ENCODE measurements around the gene MRFAP1L1.

Gene MRFAP1L1

DNA sequence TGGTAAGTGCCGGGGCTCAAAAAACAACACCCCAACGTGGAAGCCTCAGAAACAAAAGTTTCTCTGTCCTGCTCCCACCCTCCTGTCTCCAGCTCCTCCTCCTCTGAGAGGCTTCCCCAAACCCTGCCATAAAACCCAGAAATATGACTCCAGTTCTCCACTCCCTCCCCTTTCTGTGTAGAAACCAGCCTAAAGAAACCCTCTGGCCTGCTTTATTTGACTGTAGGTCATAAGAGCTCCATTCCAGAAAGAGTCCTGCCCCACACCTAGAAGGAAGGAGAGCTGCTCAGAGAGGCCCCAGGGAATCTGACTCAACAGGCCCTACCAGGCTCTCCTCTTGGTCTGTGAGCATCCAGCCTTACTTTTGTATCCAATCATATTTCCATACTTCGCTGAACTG is 16.9 kb downstream of the MRFAP1L1 start:
- no peak for DNase-seq (ENCODE audit: low spot score)
- TF ChIP-seq, protein P1, sequence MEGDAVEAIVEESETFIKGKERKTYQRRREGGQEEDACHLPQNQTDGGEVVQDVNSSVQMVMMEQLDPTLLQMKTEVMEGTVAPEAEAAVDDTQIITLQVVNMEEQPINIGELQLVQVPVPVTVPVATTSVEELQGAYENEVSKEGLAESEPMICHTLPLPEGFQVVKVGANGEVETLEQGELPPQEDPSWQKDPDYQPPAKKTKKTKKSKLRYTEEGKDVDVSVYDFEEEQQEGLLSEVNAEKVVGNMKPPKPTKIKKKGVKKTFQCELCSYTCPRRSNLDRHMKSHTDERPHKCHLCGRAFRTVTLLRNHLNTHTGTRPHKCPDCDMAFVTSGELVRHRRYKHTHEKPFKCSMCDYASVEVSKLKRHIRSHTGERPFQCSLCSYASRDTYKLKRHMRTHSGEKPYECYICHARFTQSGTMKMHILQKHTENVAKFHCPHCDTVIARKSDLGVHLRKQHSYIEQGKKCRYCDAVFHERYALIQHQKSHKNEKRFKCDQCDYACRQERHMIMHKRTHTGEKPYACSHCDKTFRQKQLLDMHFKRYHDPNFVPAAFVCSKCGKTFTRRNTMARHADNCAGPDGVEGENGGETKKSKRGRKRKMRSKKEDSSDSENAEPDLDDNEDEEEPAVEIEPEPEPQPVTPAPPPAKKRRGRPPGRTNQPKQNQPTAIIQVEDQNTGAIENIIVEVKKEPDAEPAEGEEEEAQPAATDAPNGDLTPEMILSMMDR (conservative IDR thresholded peaks at IDR 0.05; ENCODE audit: low read depth): no peak
- peak overlapping the region; percentile 30 for H3K27ac ChIP-seq
- ChIA-PET POLR2A (ENCODE audit: low non-redundant PET) (no interaction called here), CTCF (interaction anchor here (0.7 kb wide), 1 partner anchor 22 kb away, joined by 4 read pairs; no protein-coding TSS in a partner anchor)

DNA sequence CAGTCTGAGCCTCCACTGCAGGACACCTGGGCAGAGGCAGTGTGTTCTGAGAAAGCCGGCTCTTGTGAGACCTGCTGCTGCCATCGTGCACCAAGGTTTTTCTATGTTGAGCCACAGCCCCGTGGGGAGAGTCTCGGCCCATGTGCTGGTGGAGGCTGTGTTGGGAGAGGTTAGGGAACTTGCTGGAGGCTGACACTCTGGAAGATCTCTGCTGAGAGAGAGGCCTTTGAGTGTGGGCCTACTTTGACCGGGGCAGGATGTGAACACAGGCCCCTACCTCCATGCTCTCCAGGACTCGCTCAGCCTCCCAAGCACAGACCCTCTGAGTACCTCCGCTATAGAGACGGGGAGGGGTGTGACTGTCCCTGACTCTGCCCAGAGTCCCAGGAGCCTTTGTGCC is 17.3 kb downstream of the MRFAP1L1 start:
- TF ChIP-seq, protein P1 (conservative IDR thresholded peaks at IDR 0.05; ENCODE audit: low read depth): no peak
- DNase-seq (ENCODE audit: low spot score): no peak
- CTCF ChIA-PET: interaction anchor here (0.7 kb wide), 1 partner anchor 22 kb away, joined by 4 read pairs; no protein-coding TSS in a partner anchor
- peak overlapping the region; percentile 30 for H3K27ac ChIP-seq
- POLR2A ChIA-PET (ENCODE audit: low non-redundant PET): no interaction called here

DNA sequence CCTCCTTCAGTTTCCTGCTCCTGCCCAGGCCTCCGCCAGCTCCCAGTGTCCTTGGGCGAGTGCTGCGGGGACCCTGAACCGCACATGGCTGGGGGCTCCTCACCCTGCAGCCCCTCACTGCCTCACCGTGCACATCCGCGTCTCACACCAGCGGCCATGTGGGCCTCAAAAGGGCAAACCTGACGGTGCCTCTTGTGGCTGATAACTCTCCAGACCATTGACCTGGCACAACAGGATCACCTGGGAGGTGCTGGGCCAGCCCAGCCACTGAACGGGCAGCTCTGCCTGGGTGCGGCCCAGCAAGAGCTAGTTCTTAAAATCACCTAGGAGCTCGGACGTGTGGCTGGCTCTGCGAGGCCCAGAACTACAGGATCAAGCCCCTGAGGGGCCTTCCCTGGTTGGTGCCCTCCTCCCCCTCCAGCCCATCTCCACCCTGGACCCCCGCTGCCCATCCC is 20.1 kb downstream of the MRFAP1L1 start:
- TF ChIP-seq, protein P1 (conservative IDR thresholded peaks at IDR 0.05; ENCODE audit: low read depth): no peak

DNA sequence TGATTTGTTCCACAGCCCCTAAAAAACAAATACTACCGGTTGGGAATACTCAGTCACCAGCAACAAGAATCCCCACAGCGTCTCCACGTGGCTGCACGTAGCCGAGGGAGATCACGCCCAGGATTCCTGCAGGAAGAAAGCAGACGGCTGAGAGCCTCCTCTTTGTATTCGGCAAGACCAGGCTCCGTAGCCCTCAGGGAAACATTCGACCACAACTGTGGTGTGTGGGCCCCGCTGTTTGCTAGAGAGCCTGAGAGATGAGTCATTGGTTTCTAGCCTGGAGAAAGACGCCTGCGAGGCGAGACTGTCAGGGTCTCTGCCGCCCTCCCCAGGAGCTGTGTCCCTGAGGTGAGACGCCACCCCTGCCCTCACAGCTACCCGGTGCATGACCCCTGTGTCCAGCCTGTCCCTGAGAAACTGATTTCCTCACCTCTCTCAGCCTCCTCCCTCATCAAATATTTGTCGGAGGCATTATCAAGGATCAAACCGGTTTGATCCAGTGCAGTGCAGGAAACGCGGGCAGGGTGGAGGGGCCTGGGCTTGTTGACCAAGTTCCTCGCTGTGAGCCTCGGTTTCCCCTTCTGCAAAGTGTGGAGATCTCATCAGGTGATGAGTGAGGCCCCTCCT is 20.7 kb downstream of the MRFAP1L1 start:
- TF ChIP-seq, protein P1 (conservative IDR thresholded peaks at IDR 0.05; ENCODE audit: low read depth): no peak
- ChIA-PET POLR2A (ENCODE audit: low non-redundant PET) (no interaction called here), CTCF (interaction anchor here (0.6 kb wide), 1 partner anchor 57 kb away, joined by 3 read pairs; no protein-coding TSS in a partner anchor)
- peak; percentile 85 for DNase-seq (ENCODE audit: low spot score)
- peak overlapping the region; percentile 75 for H3K27ac ChIP-seq

More for the DNA sequence above, 20.1 kb downstream of the MRFAP1L1 start:
- ChIA-PET CTCF (interaction anchor here (0.6 kb wide), 1 partner anchor 58 kb away, joined by 3 read pairs; no protein-coding TSS in a partner anchor), POLR2A (ENCODE audit: low non-redundant PET) (no interaction called here)
- DNase-seq (ENCODE audit: low spot score): no peak
- peak overlapping the region; percentile 75 for H3K27ac ChIP-seq

DNA sequence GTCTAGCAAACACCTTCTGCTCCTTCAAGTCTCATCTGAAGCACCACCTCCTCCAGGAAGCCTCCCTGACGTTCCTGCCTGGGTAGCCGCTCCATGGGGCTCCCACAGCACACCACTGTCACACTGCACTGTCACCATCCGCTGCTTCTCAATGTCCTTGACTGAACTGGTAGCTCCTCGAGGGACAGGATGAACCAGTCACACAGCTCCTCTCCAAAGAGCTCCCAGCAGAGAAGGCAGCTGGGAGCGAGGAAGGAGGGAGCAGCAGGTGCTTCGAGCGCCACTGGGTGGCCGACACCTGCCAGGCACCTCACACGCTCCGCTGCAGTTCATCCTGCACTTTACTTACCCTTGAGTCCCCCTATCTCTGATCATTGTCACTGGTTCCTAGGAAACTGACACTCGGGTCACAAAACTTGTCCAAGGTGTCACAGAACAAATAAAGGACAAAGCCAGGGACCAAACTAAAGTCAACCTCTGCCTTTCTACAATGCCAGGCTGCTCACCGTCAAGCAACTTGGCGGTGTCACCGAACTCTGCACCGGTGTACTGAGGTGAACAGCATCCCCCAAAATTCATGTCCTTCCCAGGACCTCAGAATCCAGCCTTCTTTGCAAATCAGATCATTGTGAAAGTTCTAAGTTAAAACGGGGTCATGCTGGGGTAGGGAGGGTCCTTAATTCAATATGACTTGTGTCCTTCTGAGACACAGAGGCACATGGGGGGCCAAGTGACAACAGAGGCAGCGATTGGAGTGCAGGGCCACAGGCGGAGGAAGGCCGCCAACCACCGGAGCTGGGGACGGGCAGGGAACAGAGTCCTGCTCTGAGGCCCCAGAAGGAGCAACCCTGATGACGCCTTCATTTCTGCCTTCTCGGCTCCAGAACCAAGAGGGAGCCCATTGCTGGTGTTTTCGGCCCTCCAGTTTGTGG is 21.5 kb downstream of the MRFAP1L1 start:
- H3K27ac ChIP-seq: peak overlapping the region; percentile 75
- ChIA-PET POLR2A (ENCODE audit: low non-redundant PET) (no interaction called here), CTCF (no interaction called here)
- DNase-seq (ENCODE audit: low spot score): no peak
- TF ChIP-seq, protein P1 (conservative IDR thresholded peaks at IDR 0.05; ENCODE audit: low read depth): no peak

DNA sequence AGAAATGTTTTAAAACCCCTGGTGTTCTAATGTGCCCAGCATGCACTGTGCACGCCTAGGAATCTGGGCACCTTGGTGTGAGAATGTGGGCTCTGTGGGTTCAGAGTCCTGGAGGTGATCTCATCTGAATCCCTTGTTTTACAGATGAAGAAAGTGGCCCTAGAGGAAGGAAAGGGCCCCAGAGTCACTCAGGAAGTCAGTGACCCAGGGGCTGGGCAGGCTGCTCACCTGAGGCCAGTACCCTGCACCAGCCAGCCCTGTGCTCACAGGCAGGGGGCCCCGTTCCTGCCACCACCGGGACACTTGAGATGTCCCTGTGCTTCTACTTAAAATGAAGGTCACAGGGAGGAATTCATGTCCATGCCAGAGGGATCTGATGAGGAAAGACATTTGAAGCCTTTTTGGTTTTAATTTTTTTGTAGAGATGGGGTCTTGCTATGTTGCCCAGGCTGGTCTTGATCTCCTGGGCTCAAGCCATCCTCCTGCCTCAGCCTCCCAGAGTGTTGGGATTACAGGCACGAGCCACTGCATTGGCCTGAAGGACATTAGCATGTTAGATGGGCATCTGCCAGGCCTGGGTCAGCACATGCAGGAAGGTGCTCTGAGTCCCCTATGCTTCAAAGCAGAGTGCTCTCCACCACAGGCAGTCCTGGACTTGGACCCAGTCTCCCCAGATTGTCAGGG is 23.4 kb downstream of the MRFAP1L1 start:
- TF ChIP-seq, protein P1 (conservative IDR thresholded peaks at IDR 0.05; ENCODE audit: low read depth): no peak
- ChIA-PET CTCF (no interaction called here), POLR2A (ENCODE audit: low non-redundant PET) (no interaction called here)
- no peak overlapping the region for H3K27ac ChIP-seq
- DNase-seq (ENCODE audit: low spot score): no peak

All from RWPE1 (cell line).